H9 (cell line): ENCODE results near the gene PFDN1. TPM values are rescaled to one million over a fixed set of nuclear protein-coding genes. Genes with fewer than 3 reads are reported as not detected.

Source experiments
- DNase-seq: peaks from one replicate; pipeline ENCODE4 v3.0.0-alpha.2; 2017
- H2AFZ ChIP-seq: one replicate; pipeline ENCODE4 v1.6.1; 2013; ENCODE audit warnings: mild to moderate bottlenecking, low read length, control low read depth, moderate library complexity
- H2AK5ac ChIP-seq: 2 replicates; pipeline ENCODE4 v1.6.1; 2013; ENCODE audit warnings: low read length, control low read depth, mixed read lengths; ENCODE audit not compliant: insufficient read length
- H2BK120ac ChIP-seq: one replicate; pipeline ENCODE4 v1.6.1; 2013; ENCODE audit warnings: low read depth, mild to moderate bottlenecking, low read length, control low read depth, inconsistent platforms; ENCODE audit not compliant: poor library complexity, severe bottlenecking
- H2BK12ac ChIP-seq: 2 replicates; pipeline ENCODE4 v1.6.1; 2013; ENCODE audit warnings: low read length, control low read depth, mixed read lengths, low read depth; ENCODE audit not compliant: insufficient read length
- H2BK15ac ChIP-seq: 2 replicates; pipeline ENCODE4 v1.6.1; 2013; ENCODE audit warnings: low read depth, low read length, control low read depth
- H2BK20ac ChIP-seq: one replicate; pipeline ENCODE4 v1.6.1; 2013; ENCODE audit warnings: low read depth, mild to moderate bottlenecking, low read length, control low read depth, inconsistent platforms; ENCODE audit not compliant: poor library complexity, severe bottlenecking
- H2BK5ac ChIP-seq: 2 replicates; pipeline ENCODE4 v1.6.1; 2013; ENCODE audit warnings: low read length, control low read depth, mixed read lengths; ENCODE audit not compliant: insufficient read length
- H3K14ac ChIP-seq: 2 replicates; pipeline ENCODE4 v1.6.1; 2013; ENCODE audit warnings: low read length, control low read depth; ENCODE audit not compliant: insufficient read depth
- H3K18ac ChIP-seq: 2 replicates; pipeline ENCODE4 v1.6.1; 2013; ENCODE audit warnings: low read depth, mild to moderate bottlenecking, mixed read lengths, low read length, control low read depth; ENCODE audit not compliant: insufficient read length
- H3K23ac ChIP-seq: 2 replicates; pipeline ENCODE4 v1.6.1; 2013; ENCODE audit warnings: low read length, control low read depth, mixed read lengths, low read depth; ENCODE audit not compliant: insufficient read length
- H3K23me2 ChIP-seq: 2 replicates; pipeline ENCODE4 v1.6.1; 2013; ENCODE audit warnings: low read depth, mild to moderate bottlenecking, mixed read lengths, low read length, control low read depth; ENCODE audit not compliant: insufficient read length, poor library complexity, severe bottlenecking
- H3K27ac ChIP-seq: 2 replicates; pipeline ENCODE4 v1.5.1; 2013; ENCODE audit warnings: low read length, control low read depth, mixed read lengths, low read depth; ENCODE audit not compliant: insufficient read length
- H3K27me3 ChIP-seq: 2 replicates; pipeline ENCODE4 v1.6.1; 2013; ENCODE audit warnings: low read length, control low read depth, inconsistent platforms; ENCODE audit not compliant: insufficient read depth
- H3K4ac ChIP-seq: 2 replicates; pipeline ENCODE4 v1.6.1; 2013; ENCODE audit warnings: low read depth, mild to moderate bottlenecking, control low read depth, inconsistent platforms, low read length, moderate library complexity
- H3K4me1 ChIP-seq: 2 replicates; pipeline ENCODE4 v1.6.1; 2013; ENCODE audit warnings: low read length, control low read depth, inconsistent platforms; ENCODE audit not compliant: insufficient read depth
- H3K4me2 ChIP-seq: 2 replicates; pipeline ENCODE4 v1.6.1; 2013; ENCODE audit warnings: low read length, control low read depth, mixed read lengths; ENCODE audit not compliant: insufficient read length, insufficient read depth
- H3K56ac ChIP-seq: 2 replicates; pipeline ENCODE4 v1.6.1; 2013; ENCODE audit warnings: low read depth, mild to moderate bottlenecking, mixed read lengths, low read length, control low read depth; ENCODE audit not compliant: insufficient read length
- H3K79me1 ChIP-seq: 2 replicates; pipeline ENCODE4 v1.6.1; 2013; ENCODE audit warnings: low read depth, mild to moderate bottlenecking, moderate library complexity, low read length, control low read depth, inconsistent platforms; ENCODE audit not compliant: insufficient read depth, poor library complexity, severe bottlenecking
- H3K79me2 ChIP-seq: 2 replicates; pipeline ENCODE4 v1.6.1; 2013; ENCODE audit warnings: low read length, control low read depth, inconsistent platforms; ENCODE audit not compliant: insufficient read depth
- H3K9ac ChIP-seq: 2 replicates; pipeline ENCODE4 v1.6.1; 2013; ENCODE audit warnings: low read length, control low read depth, mixed read lengths; ENCODE audit not compliant: insufficient read length; ENCODE audit errors: extremely low read depth
- H3K9me3 ChIP-seq: one replicate; pipeline ENCODE4 v1.6.1; 2013; ENCODE audit warnings: low read depth, low read length, inconsistent platforms; ENCODE audit not compliant: control insufficient read depth
- H3T11ph ChIP-seq: one replicate; pipeline ENCODE4 v1.6.1; 2013; ENCODE audit warnings: mild to moderate bottlenecking, low read length, control low read depth, inconsistent platforms
- H4K20me1 ChIP-seq: one replicate; pipeline ENCODE4 v1.6.1; 2013; ENCODE audit not compliant: control insufficient read depth, insufficient read length, insufficient read depth
- H4K5ac ChIP-seq: 2 replicates; pipeline ENCODE4 v1.6.1; 2013; ENCODE audit warnings: low read depth, mild to moderate bottlenecking, mixed read lengths, low read length, control low read depth; ENCODE audit not compliant: insufficient read length
- H4K8ac ChIP-seq: replicated peaks from 2 replicates; pipeline ENCODE4 v1.6.1; 2013; ENCODE audit warnings: low read length, control low read depth, mixed read lengths, low read depth; ENCODE audit not compliant: insufficient read length
- H4K91ac ChIP-seq: 2 replicates; pipeline ENCODE4 v1.6.1; 2013; ENCODE audit warnings: low read depth, mild to moderate bottlenecking, moderate library complexity, mixed read lengths, low read length, control low read depth; ENCODE audit not compliant: insufficient read length
- H3K27ac Mint-ChIP-seq, 3 experiments: 2 replicates in 2 of 3; 3 replicates in 1 of 3; pipeline ENCODE4 v1.8.0; 2020 to 2021; ENCODE audit warnings: mixed read lengths in 3 of 3, mild to moderate bottlenecking in 1 of 3, moderate library complexity in 1 of 3
- H3K27me3 Mint-ChIP-seq: 2 replicates; pipeline ENCODE4 v1.8.0; 2021; ENCODE audit warnings: low read depth, mild to moderate bottlenecking, moderate library complexity, mixed read lengths
- H3K36me3 Mint-ChIP-seq, 3 experiments: 2 replicates in 2 of 3; 3 replicates in 1 of 3; pipeline ENCODE4 v1.8.0; 2020 to 2021; ENCODE audit warnings: low read depth in 3 of 3, mixed read lengths in 3 of 3; ENCODE audit not compliant: insufficient read depth in 1 of 3
- H3K4me1 Mint-ChIP-seq, 2 experiments: 2 replicates each; pipeline ENCODE4 v1.8.0; 2020; ENCODE audit warnings: mixed read lengths in 2 of 2
- H3K4me3 Mint-ChIP-seq, 2 experiments: 2 replicates in 1 of 2; 3 replicates in 1 of 2; pipeline ENCODE4 v1.8.0; 2020 to 2021; ENCODE audit warnings: mild to moderate bottlenecking in 2 of 2, mixed read lengths in 2 of 2, moderate library complexity in 1 of 2
- H3K9me3 Mint-ChIP-seq, 2 experiments: 2 replicates in 1 of 2; 3 replicates in 1 of 2; pipeline ENCODE4 v1.8.0; 2020; ENCODE audit warnings: mild to moderate bottlenecking in 2 of 2, mixed read lengths in 2 of 2, moderate library complexity in 1 of 2
- WGBS: extraction: QIAGEN DNeasy Blood & Tissue Kit; methylation state at CpG from one replicate; pipeline ENCODE4 v1.1.7; 2013; ENCODE audit warnings: missing lambda C conversion rate, low lambda C conversion rate, mixed read lengths; ENCODE audit not compliant: insufficient read length; ENCODE audit errors: extremely low coverage; 5-methylcytosine and 5-hydroxymethylcytosine counted together
- total RNA-seq: library from RNA; stranded (reverse); gene quantifications from 2 replicates; pipeline ENCODE4 v1.2.1, GENCODE V29; 2021
- TF ChIP-seq, protein P1 (sequence below): fragments of 200-600 bp; sonication (generic); conservative IDR thresholded peaks from 3 replicates; pipeline ENCODE4 v1.8.0; 2021; ENCODE audit warnings: antibody characterized with exemption, mild to moderate bottlenecking

PFDN1 gene
- total RNA-seq, 1 experiment from 2014 or later = 58.3 TPM

DNA sequence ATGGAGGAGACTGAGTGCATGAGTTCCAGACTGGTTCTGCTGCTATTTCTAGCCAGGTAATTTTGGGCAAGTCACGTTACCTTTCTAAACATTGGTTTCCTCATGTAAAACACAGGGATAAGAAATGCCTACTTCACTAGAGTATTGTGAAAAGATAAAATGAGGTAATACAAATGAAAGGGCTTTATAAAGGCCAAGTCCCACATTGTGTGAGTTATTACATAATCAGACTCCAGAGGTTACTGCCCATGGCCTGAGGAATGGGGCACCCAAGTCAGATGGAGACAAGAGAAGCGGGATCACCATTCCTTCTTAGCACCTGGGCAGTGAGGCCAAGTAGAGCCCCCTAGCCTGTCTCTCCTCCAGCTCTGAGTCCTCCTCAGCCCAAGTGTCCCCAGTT lies 36.0 kb upstream of the PFDN1 start:
- H2BK15ac ChIP-seq = no peak overlapping the region
- no peak for DNase-seq
- no peak overlapping the region for H2BK5ac ChIP-seq
- no peak overlapping the region for H4K5ac ChIP-seq
- H3K4ac ChIP-seq = no peak overlapping the region
- H3K18ac ChIP-seq = no peak overlapping the region
- H3K14ac ChIP-seq = no peak overlapping the region
- H3K27ac ChIP-seq = no peak overlapping the region
- no peak overlapping the region for H2AFZ ChIP-seq
- H3K79me1 ChIP-seq = no peaks in the 10 kb centered on the region
- no peak overlapping the region for H3K4me2 ChIP-seq
- no peaks in the 10 kb centered on the region for H3K9me3 Mint-ChIP-seq
- H4K8ac ChIP-seq = no peak overlapping the region
- no CpG with 5 or more reads among the region's 2 CpGs for WGBS
- TF ChIP-seq, protein P1, sequence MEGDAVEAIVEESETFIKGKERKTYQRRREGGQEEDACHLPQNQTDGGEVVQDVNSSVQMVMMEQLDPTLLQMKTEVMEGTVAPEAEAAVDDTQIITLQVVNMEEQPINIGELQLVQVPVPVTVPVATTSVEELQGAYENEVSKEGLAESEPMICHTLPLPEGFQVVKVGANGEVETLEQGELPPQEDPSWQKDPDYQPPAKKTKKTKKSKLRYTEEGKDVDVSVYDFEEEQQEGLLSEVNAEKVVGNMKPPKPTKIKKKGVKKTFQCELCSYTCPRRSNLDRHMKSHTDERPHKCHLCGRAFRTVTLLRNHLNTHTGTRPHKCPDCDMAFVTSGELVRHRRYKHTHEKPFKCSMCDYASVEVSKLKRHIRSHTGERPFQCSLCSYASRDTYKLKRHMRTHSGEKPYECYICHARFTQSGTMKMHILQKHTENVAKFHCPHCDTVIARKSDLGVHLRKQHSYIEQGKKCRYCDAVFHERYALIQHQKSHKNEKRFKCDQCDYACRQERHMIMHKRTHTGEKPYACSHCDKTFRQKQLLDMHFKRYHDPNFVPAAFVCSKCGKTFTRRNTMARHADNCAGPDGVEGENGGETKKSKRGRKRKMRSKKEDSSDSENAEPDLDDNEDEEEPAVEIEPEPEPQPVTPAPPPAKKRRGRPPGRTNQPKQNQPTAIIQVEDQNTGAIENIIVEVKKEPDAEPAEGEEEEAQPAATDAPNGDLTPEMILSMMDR = no peak
- H3K79me2 ChIP-seq = no peaks in the 10 kb centered on the region
- no peak overlapping the region for H4K91ac ChIP-seq
- H4K20me1 ChIP-seq = no peaks in the 10 kb centered on the region
- H3K27me3 Mint-ChIP-seq = no peaks in the 10 kb centered on the region
- peaks cover 0 to 2% of the 10 kb centered on the region in 2 experiments; a peak in 1 of 4 replicates for H3K4me1 Mint-ChIP-seq
- H3K23ac ChIP-seq = no peak overlapping the region
- H2BK20ac ChIP-seq = no peak overlapping the region
- no peaks in the 10 kb centered on the region for H3K27me3 ChIP-seq
- H3K27ac Mint-ChIP-seq = no peak overlapping the region
- no peak overlapping the region for H2BK12ac ChIP-seq
- H3K23me2 ChIP-seq = no peaks in the 10 kb centered on the region
- no peak overlapping the region for H3K56ac ChIP-seq
- no peak overlapping the region for H3K4me3 Mint-ChIP-seq
- H3K9me3 ChIP-seq = no peaks in the 10 kb centered on the region
- H3K4me1 ChIP-seq = no peaks in the 10 kb centered on the region; the same call in 1 of the 2 replicates
- H2BK120ac ChIP-seq = no peak overlapping the region
- H3T11ph ChIP-seq = no peak overlapping the region
- H3K36me3 Mint-ChIP-seq = peaks cover 0 to 9% (median 0%) of the 10 kb centered on the region in 3 experiments; a peak in 4 of 7 replicates
- no peak overlapping the region for H2AK5ac ChIP-seq
- H3K9ac ChIP-seq = no peak overlapping the region
